Measurements from ENCODE around the gene SPAG16. TPM values are rescaled to one million over a fixed set of nuclear protein-coding genes. Genes with fewer than 3 reads are reported as not detected.

SPAG16 gene
- total RNA-seq, 1 experiment from 2014 or later: 17.3 TPM

- H2AFZ ChIP-seq (ENCODE audit: low read length): no peak overlapping the region
- H3K9me3 Mint-ChIP-seq: peaks cover 8% of the 10 kb centered on the region in 2 experiments
- H4K8ac ChIP-seq (replicated peaks; ENCODE audit: insufficient read length, low read depth, low read length): no peak overlapping the region
- no peaks in the 10 kb centered on the region for H3K27me3 ChIP-seq (ENCODE audit: insufficient read depth, low read length)
- no peak overlapping the region for H3K4me2 ChIP-seq (ENCODE audit: insufficient read depth, insufficient read length, low read length)
- no peaks in the 10 kb centered on the region for H3K4me1 Mint-ChIP-seq
- no peak overlapping the region for H2BK20ac ChIP-seq (ENCODE audit: low read depth, low read length, poor library complexity, severe bottlenecking)
- H3K23ac ChIP-seq (ENCODE audit: insufficient read length, low read depth, low read length): no peak overlapping the region
- H3K4ac ChIP-seq (ENCODE audit: low read depth, low read length): no peak overlapping the region
- no peaks in the 10 kb centered on the region for H4K20me1 ChIP-seq (ENCODE audit: control insufficient read depth, insufficient read depth, insufficient read length)
- no peak for DNase-seq
- H3K9ac ChIP-seq (ENCODE audit: extremely low read depth, insufficient read length, low read length): no peak overlapping the region
- H3K27ac ChIP-seq (ENCODE audit: insufficient read length, low read depth, low read length): no peak overlapping the region
- peaks cover 7 to 8% (median 8%) of the 10 kb centered on the region in 3 experiments; a peak in 5 of 7 replicates for H3K36me3 Mint-ChIP-seq (ENCODE audit: insufficient read depth in 1 of 3, low read depth in 3 of 3)
- no peak for TF ChIP-seq CTCF (conservative IDR thresholded peaks at IDR 0.05)
- no peaks in the 10 kb centered on the region for H3K9me3 ChIP-seq (ENCODE audit: control insufficient read depth, low read depth, low read length)
- H3K27me3 Mint-ChIP-seq (ENCODE audit: low read depth): no peaks in the 10 kb centered on the region
- H3T11ph ChIP-seq (ENCODE audit: low read length): no peak overlapping the region
- H3K4me1 ChIP-seq (ENCODE audit: insufficient read depth, low read length): no peaks in the 10 kb centered on the region
- H2BK120ac ChIP-seq (ENCODE audit: low read depth, low read length, poor library complexity, severe bottlenecking): no peak overlapping the region
- no peak overlapping the region for H4K5ac ChIP-seq (ENCODE audit: insufficient read length, low read depth, low read length)
- H3K4me3 Mint-ChIP-seq: no peak overlapping the region
- no peak overlapping the region for H3K14ac ChIP-seq (ENCODE audit: insufficient read depth, low read length)
- no peaks in the 10 kb centered on the region for H3K79me2 ChIP-seq (ENCODE audit: insufficient read depth, low read length)
- H2BK12ac ChIP-seq (ENCODE audit: insufficient read length, low read depth, low read length): no peak overlapping the region
- no peak overlapping the region for H3K27ac Mint-ChIP-seq
- H2BK5ac ChIP-seq (ENCODE audit: insufficient read length, low read length): no peak overlapping the region
- H2BK15ac ChIP-seq (ENCODE audit: low read depth, low read length): no peak overlapping the region
- no peak overlapping the region for H2AK5ac ChIP-seq (ENCODE audit: insufficient read length, low read length)
- H3K23me2 ChIP-seq (ENCODE audit: insufficient read length, low read depth, low read length, poor library complexity, severe bottlenecking): no peaks in the 10 kb centered on the region
- H3K18ac ChIP-seq (ENCODE audit: insufficient read length, low read depth, low read length): no peak overlapping the region
- no peak overlapping the region for H3K56ac ChIP-seq (ENCODE audit: insufficient read length, low read depth, low read length)
- no peak overlapping the region for H4K91ac ChIP-seq (ENCODE audit: insufficient read length, low read depth, low read length)
- WGBS (ENCODE audit: extremely low coverage, insufficient read length, low lambda C conversion rate): no CpG with 5 or more reads among the region's 2 CpGs
- H3K79me1 ChIP-seq (ENCODE audit: insufficient read depth, low read depth, low read length, poor library complexity, severe bottlenecking): no peaks in the 10 kb centered on the region
Measured at GRCh38 chr2:214050731-214051130, 766.5 kb downstream of the SPAG16 start.

All from H9 (cell line).